SK-N-SH treated with all-trans-retinoic acid at 6 μM for 48 hours (cell line): ENCODE measurements around the gene KRTAP5-6.
"Not testable (repeated sequence)": the region's sequence is repeated elsewhere in the genome, so short reads cannot be mapped to it uniquely, and the experiment has no call there.

Source experiments
- RARB ChIP-seq: fragments of 250-450 bp; sonication (Bioruptor Pico); IDR thresholded peaks from 2 replicates; pipeline ENCODE4 v1.8.0; 2021; ENCODE audit warnings: mild to moderate bottlenecking, moderate library complexity
- ZNF70 ChIP-seq: fragments of 450-650 bp; formaldehyde crosslinking; IDR thresholded peaks from 2 replicates; pipeline ENCODE4 v1.5.0; 2020; ENCODE audit warnings: mild to moderate bottlenecking, moderate library complexity

DNA sequence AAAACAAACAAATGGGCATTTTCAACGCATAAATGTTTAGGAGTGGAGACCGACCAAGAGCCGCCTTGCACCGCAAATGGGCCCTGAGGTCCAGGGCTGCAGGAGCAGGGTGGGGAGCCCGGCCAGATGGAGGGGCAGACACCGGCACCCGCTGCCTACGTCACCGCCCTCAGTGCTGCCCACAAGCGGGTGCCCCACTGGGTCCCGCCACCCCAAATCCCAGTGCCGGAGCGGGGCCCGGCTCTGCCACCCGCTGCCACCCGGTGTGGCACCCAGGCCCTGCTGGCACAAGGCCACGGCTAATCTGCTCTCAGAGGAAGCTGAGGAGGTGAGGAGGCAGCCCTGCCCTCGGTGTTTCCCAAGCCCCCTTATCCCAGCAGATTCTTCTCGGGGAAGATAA lies 13.8 kb upstream of the KRTAP5-6 start:
- TF ChIP-seq ZNF70; RARB (CRISPR knock-in tag): not testable (repeated sequence)
